ENCODE data around the gene STX1B.

The STX1B gene

DNA sequence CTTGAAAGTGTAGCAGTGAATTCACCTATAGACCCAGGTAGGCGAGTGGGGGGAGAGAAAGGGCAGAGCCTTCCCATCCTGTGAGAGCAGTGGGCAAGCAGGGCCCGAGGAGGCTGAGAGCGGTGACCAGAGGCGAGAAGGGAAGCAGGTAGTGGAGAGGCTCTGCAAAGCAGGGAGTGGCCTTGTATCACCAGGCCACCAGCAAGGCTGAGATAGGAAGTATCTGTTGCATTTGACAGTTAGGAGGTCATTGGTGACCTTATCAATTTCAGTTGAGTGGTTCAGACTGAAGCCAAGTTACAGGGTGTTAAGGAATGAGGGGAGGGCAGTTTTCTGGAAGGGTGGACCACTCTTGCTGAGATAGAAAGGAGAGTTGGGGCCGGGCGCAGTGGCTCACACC is 36.1 kb downstream of the STX1B start:
- no peak for DNase-seq

DNA sequence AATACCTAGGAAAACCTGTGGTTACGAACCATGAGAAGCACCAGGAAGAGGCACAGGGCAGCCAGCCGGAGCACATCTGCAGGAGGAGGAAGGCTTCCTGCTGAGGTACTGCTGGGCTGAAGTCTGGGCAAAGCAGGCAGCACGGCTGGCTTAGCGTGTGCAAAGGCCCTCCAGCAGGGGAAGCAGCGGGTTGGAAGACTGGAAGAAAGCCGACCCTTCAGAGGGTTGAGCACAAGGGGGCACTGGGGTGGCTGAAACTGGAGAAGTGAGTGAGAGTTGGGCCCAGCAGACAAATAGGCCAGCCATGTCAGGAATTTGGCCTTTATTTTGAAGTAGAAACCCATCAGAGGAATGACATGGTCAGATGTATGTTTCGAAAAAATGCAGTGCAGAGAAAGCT is 37.6 kb downstream of the STX1B start:
- no peak for DNase-seq

DNA sequence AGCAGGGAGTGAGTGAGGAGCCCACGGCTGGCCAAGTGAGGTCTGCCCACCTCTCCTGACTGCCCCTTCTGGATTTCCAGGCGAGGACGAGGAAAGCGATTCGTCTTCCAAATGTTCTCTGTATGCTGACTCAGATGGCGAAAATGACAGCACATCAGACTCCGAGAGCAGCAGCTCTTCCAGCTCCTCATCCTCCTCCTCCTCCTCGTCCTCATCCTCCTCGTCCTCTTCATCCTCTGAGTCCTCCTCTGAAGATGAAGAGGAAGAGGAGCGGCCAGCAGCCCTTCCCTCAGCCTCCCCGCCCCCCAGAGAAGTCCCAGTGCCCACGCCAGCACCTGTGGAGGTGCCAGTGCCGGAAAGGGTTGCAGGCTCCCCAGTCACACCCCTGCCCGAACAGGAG is 39.1 kb downstream of the STX1B start:
- DNase-seq, result no peak

DNA sequence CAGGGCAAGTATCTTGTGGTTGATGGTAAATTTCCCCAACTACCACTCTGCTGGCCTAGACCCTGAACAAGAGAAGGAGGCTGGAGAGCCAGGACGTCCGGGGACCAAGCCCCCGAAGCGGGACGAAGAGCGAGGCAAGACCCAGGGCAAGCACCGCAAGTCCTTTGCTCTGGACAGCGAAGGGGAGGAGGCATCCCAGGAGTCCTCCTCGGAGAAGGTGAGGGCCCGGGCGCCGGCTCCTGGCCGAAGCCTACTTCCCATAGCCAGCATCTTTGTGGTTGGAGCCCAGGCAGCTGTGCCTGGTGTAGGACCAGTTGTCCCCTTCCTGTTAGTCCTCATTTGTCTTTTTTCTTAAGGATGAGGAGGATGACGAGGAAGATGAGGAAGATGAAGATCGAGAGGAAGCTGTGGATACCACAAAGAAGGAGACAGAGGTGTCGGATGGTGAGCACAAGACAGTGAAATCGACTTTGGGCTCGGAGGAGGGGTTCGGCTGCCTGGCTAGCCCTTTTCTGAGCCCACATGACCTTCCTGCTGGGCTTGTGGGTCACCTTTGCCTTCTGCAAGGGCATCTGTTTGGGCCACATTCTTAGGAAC is 41.1 kb downstream of the STX1B start:
- DNase-seq, result no peak

DNA sequence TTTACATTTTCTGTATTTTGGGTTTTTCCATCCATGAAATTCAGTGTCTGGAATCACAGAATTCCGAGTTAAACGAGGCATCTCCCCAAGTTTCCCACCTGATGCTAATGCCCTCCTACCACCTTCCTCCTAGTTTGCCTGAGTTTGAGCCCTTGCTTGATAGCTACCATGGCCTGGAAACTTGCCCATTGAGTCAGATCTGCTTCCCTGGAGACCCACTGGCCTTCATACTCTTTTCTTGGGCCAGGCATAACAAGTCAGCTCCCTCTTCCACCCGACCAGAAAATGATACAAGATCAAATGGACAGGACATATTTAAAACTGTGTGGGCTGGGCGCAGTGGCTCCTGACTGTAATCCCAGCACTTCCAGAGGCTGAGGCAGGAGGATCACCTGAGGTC is 42.6 kb downstream of the STX1B start:
- DNase-seq, result no peak

DNA sequence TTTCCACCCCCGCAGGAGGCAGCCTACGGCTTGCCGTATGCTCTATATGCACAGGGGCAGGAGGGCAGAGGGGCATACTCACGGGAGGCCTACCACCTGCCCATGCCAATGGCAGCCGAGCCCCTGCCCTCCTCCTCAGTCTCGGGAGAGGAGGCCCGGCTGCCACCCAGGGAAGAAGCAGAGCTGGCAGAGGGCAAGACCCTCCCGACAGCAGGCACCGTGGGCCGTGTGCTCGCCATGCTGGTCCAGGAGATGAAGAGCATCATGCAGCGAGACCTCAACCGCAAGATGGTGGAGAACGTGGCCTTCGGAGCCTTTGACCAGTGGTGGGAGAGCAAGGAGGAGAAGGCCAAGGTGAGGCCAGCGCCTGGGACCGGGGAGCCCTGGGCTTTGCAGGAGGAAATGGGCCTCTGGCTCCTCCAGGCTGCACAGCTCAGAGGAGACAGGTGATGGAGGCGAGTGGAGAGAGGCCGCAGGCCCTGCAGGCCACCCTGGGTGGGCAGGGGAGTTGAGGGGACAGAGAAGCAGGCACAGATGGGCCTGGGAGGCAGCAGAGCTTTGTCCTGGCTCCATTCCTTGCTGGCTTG is 44.3 kb downstream of the STX1B start:
- no peak for DNase-seq

DNA sequence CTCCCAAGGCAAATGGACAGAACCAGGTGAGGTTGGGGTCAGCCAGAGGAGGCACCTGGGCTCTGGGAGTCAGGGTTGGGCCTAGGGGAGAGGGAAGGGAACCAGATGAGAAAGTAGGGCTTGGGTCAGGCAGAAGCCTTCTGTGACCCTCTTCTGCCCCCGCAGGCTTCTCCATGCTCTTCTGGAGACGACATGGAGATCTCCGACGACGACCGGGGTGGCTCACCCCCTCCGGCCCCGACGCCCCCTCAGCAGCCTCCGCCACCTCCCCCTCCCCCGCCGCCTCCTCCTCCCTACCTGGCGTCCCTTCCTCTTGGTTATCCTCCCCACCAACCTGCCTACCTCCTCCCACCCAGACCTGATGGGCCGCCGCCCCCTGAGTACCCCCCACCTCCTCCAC is 45.0 kb downstream of the STX1B start:
- DNase-seq, result no peak

DNA sequence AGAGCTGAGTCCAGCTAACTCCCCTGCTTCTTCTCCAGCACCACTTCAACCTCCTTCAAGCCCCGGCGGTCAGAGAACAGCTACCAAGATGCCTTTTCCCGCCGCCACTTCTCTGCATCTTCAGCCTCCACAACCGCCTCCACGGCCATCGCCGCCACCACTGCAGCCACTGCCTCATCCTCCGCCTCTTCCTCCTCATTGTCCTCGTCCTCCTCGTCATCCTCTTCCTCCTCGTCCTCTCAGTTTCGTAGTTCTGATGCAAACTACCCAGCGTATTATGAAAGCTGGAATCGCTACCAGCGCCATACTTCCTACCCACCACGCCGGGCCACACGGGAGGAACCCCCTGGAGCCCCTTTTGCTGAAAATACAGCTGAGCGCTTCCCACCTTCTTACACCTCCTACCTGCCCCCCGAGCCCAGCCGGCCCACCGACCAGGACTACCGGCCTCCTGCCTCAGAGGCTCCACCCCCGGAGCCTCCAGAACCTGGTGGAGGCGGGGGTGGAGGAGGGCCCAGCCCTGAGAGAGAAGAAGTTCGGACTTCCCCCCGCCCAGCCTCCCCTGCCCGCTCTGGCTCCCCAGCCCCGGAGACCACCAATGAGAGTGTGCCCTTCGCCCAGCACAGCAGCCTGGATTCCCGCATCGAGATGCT is 45.7 kb downstream of the STX1B start:
- DNase-seq, result no peak

DNA sequence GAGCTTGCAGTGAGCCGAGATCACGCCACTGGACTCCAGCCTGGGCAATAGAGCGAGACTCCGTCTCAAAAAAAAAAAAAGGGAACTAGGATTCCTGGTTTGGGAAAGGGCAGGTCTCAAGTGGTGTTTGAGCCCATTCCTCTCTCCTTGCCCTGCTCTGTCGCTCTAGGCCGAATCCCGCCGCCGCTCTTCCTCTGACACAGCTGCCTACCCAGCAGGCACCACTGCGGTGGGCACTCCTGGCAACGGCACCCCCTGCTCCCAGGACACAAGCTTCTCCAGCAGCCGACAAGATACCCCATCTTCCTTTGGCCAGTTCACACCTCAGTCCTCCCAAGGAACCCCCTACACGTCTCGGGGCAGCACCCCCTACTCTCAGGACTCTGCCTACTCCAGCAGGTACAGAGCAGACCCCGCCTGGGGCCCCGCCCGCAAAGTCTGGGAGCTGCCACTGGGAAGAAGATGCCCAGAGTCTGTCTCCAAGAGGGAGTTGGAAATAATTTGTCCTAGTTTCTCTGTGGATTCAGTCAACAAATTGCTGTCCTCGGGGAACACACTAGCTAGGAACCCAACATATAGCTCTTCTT is 46.4 kb downstream of the STX1B start:
- DNase-seq, result no peak

DNA sequence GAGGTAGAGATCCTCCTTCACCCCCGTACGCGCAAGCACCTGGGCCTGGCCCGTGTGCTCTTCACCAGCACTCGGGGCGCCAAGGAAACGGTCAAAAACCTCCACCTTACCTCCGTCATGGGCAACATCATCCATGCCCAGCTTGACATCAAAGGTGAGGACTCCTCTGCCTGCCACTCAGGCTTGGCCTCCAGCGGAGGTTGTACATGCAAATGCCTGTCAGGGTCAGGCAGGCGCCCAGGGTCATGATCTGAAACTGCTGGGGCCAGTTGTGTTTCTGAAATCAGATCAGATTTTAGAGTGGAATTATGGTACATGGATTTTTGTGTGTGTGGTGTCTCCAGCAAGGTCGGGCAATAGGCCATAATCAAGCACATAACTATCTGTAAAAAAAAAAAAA is 49.1 kb downstream of the STX1B start:
- DNase-seq, result no peak

DNA sequence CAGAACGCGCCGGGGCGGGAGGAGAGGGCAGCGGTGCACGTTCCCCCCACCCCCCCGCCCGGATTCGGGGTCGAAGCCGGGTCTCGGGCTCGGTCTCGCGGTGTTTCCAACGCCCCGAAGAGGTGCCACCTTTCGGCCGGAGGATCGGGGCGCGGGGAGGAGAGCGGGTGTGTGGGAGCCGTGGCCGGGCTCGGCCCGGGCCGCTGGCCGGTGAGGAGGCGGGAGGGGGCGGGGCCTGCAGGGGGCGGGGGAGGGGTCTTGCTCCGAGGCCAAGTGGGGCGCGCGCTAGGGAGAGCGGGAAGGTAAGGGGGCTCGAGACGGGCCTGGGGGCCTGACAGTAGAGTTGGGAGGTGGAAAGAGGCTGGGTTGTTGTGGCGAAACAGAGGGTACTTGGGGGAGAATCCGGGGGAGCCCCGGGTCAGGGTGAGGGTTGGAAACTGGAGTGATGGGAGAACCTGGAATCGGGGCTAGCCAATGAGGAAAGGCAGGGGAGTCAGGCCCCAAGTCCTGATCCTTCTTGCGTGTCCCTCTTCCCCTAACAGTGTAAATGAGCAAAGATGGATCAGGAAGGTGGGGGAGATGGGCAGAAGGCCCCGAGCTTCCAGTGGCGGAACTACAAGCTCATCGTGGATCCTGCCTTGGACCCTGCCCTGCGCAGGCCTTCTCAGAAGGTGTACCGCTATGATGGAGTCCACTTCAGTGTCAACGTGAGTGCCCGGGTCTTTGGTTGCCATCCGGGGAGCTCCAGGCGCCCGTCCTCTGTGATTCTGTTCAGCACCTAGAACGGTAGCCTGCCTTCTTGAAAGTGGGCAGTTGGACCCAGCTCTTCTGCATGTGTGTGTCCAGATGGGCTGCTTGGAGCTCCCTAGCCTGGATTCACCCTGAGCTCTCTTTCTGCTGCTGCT is 52.0 kb downstream of the STX1B start:
- DNase-seq, result peak; percentile 42

DNA sequence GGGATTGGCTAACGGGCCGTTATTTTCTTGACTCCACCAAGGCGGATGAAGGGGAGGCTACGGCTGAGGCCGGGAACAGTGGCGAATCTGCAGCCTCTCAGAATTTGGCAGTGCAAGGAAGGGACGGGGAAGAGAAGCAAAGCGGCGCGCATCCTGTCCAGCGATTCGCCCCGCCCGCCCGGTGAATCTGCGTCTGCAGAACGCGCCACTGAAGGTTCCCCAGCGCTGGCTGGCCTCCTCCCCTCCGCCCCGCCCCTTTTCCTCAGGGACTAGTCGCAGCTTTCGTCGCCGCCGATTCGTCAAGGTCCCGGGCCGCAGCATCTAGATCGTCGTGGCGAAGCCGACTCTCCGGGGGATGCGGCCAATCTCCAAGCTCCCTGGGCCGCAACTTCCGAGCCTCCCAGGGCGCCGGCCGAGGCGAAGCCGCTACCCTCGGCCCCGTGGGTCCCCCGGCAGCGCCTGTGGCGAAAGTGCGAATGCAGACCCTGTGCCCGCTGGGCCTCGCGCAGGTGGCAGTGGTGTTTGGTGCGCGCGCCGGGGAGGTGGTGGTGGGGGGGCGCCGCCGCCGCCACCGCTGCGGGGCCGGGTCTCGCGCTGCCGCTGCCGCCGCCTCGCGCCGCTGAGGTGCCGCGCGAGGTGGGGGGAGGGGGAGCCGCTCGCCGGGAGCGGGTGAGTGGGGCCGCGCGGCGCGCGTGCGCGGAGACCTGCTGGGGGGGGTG is 52.8 kb downstream of the STX1B start, which contains the start of gene SETD1A:
Gene SETD1A (plus strand): TSS at position 299 of the 719 bp plus-strand sequence. CDS start 978 bp downstream, outside the sequence.
- peak; percentile 96 for DNase-seq

DNA sequence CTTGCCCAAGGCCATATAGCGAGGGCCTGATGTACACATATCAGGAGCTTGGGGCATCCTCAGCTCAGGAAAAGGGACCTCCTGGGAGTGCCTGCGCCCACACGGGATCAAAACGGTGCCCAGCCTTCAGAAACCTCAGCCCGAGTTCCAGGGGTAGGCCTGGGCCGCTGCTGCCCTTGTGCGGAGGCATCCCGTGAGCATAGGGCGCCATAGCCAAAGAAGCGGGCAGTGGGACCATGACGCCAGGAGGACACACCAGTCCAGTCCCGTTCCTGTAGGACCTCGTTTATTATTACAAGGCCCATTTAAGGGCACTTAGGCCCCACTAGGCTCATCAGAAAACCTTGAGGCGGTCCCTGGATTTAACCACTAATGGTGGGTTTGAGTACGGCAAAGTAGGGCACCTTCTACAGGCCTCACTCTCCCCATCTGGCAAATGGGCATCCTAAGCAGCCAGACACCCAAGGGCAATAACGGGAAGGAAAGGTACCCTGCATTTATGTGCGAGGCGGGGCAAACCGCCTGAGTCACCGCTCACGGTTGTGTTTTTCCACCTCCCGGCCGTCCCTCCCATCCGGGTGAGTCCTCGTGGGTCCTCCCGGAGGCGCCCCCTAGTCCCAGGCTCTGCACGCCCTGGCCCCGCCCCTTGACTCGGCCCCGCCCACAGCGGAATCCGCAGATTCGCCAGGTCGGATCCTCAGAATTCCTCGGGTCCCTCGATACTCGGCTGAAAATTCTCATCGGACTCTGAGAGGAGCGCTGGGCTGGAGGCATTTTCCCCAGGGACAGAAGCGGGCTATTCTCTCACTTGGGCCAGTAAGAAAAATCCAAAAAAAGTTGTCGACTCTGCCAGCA is 53.6 kb downstream of the STX1B start:
- DNase-seq, result peak; percentile 90

DNA sequence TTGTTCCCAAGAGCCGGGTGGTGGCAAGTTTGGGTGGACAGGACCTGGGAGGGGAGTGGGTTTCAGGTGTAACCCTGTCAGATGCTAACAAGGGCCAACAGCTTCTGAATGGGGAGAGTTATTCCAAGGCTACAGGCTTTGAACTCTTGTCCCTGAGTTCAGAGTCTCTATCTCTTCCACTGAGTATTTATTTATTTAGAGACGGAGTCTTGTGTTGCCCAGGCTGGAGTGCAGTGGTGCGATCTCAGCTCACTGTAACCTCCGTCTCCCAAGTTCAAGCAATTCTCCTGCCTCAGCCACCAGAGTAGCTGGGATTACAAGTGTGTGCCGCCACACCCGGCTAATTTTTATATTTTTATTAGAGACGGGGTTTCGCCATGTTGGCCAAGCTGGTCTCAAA is 55.4 kb downstream of the STX1B start:
- DNase-seq, result no peak

DNA sequence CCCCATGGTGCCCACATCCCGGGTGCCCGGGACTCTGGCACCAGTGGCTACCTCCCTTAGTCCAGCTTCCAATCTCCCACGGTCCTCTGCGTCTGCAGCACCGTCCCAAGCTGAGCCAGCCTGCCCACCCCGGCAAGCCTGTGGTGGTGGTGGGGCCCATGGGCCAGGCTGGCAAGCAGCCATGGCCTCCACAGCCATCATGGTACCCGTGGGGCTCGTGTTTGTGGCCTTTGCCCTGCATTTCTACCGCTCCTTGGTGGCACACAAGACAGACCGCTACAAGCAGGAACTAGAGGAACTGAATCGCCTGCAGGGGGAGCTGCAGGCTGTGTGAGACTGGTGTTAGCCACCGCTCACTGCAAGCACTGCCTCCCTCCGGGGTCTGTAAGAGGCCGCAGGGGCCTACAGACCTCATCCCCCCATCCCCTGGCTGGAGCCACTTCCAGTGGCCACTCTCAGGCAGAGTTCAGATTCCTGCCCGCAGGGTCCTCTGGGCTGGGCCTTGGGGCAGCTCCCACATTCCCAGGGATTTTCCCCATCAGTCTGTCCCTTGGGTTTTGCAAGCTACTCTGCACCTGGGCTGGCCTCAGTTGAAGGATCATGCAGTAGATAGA is 56.8 kb downstream of the STX1B start:
- DNase-seq, result peak; percentile 95

DNA sequence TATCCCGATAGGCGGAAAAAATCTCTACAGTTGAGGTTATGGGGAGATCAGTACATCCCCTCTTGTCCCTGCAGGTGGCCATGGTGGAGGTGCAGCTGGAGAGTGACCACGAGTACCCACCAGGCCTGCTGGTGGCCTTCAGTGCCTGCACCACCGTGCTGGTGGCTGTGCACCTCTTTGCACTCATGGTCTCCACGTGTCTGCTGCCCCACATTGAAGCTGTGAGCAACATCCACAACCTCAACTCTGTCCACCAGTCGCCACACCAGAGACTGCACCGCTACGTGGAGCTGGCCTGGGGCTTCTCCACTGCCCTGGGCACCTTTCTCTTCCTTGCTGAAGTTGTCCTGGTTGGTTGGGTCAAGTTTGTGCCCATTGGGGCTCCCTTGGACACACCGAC is 57.3 kb downstream of the STX1B start:
- no peak for DNase-seq

DNA sequence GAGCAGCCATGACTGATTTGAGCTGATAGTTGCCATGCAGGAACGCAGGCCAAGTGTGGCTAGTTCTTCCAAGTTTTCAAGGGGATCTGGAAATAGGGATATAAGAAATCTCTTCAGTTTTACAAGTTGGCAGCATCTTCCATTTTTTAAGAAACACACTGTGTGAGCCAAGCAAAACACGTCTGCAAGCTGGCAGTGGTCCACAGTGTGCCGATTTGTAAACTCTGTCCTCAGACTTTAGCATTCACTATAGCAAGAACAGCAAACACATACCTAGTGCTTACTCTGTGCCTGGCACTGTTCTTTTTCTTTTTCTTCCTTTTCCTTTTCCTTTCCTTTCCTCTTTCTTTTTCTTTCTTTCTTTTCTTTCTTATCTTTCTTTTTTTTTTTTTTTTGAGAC is 58.7 kb downstream of the STX1B start:
- no peak for DNase-seq

DNA sequence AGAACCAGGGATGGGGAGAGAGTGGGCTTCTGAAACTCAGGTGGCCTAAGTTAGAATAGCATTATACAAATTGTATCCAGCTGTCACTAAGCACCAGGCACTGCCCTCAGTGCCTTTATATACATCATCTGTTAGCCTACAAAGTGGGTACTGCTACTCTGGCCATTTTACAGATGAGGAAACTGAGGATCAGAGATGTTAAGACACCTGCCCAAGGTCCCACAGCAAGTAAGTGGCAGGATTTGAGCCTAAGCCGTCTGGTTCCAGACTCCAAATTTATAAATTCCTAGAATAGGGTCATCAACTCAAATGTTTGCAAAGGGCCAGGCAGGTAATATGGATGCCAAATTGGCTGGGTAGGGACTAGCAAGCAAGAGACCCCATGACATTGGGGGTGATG is 59.2 kb downstream of the STX1B start:
- DNase-seq, result no peak

DNA sequence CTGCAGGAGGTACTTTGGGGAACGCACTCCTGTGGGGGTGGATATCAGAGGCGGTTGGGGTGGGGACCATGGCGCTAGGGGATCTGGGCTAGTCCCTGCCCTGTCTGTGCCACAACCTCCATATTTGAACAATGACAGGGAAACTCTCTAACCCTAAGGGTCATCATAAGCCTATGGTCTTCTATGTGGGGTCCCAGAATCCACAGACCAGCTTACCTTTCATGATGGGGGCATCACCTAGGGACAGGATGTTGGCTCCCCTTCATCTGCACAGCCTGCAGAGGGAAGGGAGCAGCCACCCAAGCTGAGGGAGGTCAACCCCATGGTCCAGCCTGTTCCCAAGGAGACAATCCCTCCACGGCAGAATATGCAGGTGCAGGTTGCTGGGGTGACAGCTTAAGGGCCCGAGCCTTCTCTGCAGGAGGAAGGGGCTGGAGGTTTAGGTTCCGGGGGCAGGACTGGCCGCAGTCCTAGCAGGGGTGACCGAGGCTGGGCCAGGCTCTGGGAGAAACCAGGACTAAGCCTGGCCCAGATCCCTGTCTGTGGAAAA is 59.8 kb downstream of the STX1B start:
- no peak for DNase-seq

DNA sequence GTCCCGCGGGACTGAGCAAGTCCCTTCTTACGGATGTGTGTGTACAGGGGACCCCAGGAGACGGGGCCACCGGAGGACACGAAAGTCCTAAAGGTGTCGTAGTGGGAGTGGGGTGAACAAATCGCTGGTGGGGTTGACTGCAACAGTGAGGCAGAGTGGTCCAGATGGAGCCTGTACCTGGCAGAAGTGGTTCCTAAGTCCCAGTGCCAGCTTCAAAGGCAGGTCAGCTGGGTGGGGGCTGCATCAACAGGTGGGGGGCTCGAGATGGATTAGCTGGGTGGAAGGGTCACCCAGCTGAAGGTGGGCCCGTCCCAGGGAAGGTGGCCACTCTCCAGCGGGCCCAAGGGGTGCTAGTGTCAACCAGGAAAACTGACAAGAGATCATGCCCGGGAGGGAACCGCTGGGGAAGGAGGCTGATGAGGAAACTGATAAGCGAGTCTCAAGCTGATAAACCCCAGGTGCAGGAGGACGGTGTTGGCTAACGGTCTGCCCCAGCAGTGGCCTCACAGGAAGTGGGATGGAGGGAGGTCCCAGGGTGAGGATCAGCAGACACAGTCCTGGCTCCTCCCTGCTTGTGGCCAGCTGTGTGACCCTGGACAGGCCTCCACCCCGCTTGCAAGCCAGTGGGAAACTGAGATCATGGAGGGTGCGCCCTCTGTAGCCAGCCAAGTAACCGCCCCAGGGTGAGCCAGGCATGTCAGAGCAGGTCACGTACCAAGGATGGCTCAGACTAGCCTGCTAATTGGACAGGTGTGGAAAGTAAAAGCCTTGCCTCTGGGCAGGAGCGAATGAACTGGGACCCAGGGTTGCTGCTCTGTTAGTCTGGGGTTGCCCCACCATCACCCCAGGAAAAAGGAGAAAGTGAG is 60.6 kb downstream of the STX1B start:
- DNase-seq, result peak; percentile 51
